Measurements from ENCODE around the gene FAT3. TPM values are rescaled to one million over a fixed set of nuclear protein-coding genes. Genes with fewer than 3 reads are reported as not detected.
A peak's percentile ranks its signal among the peaks of the same experiment; 100 is the strongest.

Gene FAT3
- polyA plus RNA-seq, 3 donors from 2014 or later = not detected

DNA sequence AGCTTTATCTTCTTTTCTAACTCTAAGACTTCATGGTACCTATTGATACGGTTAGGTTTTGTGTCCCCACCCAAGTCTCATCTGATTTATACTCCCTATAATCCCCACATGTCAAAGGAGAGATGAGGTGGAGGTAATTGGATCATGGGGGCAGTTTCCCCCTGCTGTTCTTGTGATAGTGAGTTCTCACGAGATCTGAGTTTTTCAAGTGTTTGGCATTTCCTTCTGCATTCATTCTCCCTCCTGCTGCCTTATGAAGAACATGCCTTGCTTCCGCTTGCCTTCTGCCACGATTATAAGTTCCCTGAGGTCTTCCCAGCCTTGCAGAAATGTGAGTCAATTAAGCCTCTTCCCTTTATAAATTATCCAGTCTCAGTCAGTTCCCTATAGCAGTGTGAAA, 5.1 kb upstream of the FAT3 start:
- DNase-seq = no peak
- peaks cover 0 to 4% (median 0%) of the 10 kb centered on the region in 3 donors for H3K36me3 Mint-ChIP-seq
- peaks cover 7 to 16% (median 10%) of the 10 kb centered on the region in 3 donors for H3K27me3 Mint-ChIP-seq (ENCODE audit: low read depth in 3 of 3)
- H3K27ac Mint-ChIP-seq = no peak overlapping the region
- no peak overlapping the region for H3K4me3 Mint-ChIP-seq
- H3K9me3 Mint-ChIP-seq = peaks cover 2 to 36% (median 14%) of the 10 kb centered on the region in 6 donors
- H3K4me1 Mint-ChIP-seq = no peaks in the 10 kb centered on the region

DNA sequence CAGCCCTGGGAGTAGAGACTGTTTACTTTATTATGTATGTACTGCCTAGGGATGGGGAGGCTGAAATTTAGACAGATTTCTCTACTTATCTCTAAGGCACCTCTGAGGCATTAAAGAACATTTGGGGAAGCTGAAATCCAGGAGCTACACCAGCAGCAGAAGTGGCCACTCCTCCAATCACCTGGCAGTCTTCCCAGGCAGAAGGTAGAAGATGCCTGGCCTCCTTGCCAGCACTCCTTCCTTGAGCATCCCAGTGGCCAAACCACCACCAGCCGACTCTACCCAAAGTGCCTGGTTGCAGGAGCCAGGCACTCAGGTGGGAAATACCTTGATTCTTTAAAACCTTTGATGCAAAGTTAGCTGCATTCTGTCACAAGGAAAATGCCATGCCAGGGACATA, 1.9 kb upstream of the FAT3 start:
- H3K27me3 Mint-ChIP-seq (ENCODE audit: low read depth in 3 of 3) = peaks cover 9 to 17% (median 16%) of the 10 kb centered on the region in 3 donors
- H3K4me1 Mint-ChIP-seq = no peaks in the 10 kb centered on the region
- no peak overlapping the region for H3K4me3 Mint-ChIP-seq

GRCh38 chr11:92224054-92224406, 588 bp upstream of the FAT3 start:
- H3K9me3 Mint-ChIP-seq = peaks cover 5 to 35% (median 17%) of the 10 kb centered on the region in 6 donors
- H3K27ac Mint-ChIP-seq = no peak overlapping the region
- peaks cover 0 to 4% (median 0%) of the 10 kb centered on the region in 3 donors for H3K36me3 Mint-ChIP-seq
- H3K27me3 Mint-ChIP-seq (ENCODE audit: low read depth in 3 of 3) = peaks cover 12 to 20% (median 16%) of the 10 kb centered on the region in 3 donors
- peak overlapping the region in 1 of 5 donors; percentile 14 for H3K4me3 Mint-ChIP-seq
- DNase-seq = no peak
- H3K4me1 Mint-ChIP-seq = no peaks in the 10 kb centered on the region

More for the DNA sequence above, 1.9 kb upstream of the FAT3 start:
- peaks cover 0 to 4% (median 0%) of the 10 kb centered on the region in 3 donors for H3K36me3 Mint-ChIP-seq
- peaks cover 6 to 31% (median 20%) of the 10 kb centered on the region in 6 donors for H3K9me3 Mint-ChIP-seq
- no peak overlapping the region for H3K27ac Mint-ChIP-seq
- no peak for DNase-seq

- H3K4me1 Mint-ChIP-seq = no peaks in the 10 kb centered on the region
- H3K27me3 Mint-ChIP-seq (ENCODE audit: low read depth in 3 of 3) = peaks cover 12 to 20% (median 18%) of the 10 kb centered on the region in 3 donors
- no peak overlapping the region for H3K27ac Mint-ChIP-seq
- H3K36me3 Mint-ChIP-seq = peaks cover 0 to 4% (median 0%) of the 10 kb centered on the region in 3 donors
- H3K9me3 Mint-ChIP-seq = peaks cover 5 to 35% (median 15%) of the 10 kb centered on the region in 6 donors
- DNase-seq = no peak
- peak overlapping the region in 1 of 5 donors; percentile 41 for H3K4me3 Mint-ChIP-seq
These were observed 528 bp downstream of the FAT3 start for GRCh38 chr11:92225125-92225567.

DNA sequence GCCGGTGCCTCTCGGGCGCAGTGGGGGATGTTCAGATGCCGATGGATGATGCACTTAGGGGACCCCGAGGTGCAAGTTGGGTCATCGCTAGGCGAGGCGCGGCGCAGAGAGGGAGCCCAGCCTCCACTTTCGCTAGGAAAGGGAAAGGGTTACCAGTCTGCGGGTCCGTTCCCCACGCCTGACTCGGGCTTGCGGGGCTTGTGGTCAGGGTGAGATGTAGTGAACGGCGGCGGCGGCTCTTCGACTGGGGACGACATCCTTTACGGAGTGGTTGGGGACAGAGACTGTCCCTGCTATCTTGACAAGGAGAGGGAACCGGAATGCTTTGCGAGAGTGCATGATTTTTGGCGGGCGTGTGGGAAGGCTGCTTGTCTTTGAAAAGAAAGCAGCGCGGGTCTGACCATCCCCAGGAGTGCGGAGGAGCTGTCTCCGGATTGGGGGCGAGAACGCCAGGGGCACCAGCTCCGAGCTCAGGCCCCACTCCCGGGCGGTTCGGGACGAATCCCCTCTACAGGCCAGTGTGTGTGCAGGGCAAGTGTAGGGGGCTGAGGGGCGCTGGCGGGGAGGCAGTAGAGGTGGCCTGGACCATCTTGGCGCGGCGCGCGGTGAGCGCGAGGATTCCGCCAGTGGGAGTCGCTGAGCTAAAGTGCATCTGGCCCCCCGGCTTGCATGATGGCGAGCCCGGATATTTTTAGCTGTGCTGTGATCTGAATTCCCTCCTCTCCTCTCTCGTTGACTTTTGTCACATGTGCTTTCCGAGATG, 1.1 kb downstream of the FAT3 start:
- peaks cover 0 to 4% (median 0%) of the 10 kb centered on the region in 3 donors for H3K36me3 Mint-ChIP-seq
- no peak for DNase-seq
- H3K27me3 Mint-ChIP-seq (ENCODE audit: low read depth in 3 of 3) = peaks cover 12 to 18% (median 18%) of the 10 kb centered on the region in 3 donors
- H3K9me3 Mint-ChIP-seq = peaks cover 5 to 32% (median 14%) of the 10 kb centered on the region in 6 donors
- H3K27ac Mint-ChIP-seq = no peak overlapping the region
- no peaks in the 10 kb centered on the region for H3K4me1 Mint-ChIP-seq
- H3K4me3 Mint-ChIP-seq = peak overlapping the region in 1 of 5 donors; percentile 50

DNA sequence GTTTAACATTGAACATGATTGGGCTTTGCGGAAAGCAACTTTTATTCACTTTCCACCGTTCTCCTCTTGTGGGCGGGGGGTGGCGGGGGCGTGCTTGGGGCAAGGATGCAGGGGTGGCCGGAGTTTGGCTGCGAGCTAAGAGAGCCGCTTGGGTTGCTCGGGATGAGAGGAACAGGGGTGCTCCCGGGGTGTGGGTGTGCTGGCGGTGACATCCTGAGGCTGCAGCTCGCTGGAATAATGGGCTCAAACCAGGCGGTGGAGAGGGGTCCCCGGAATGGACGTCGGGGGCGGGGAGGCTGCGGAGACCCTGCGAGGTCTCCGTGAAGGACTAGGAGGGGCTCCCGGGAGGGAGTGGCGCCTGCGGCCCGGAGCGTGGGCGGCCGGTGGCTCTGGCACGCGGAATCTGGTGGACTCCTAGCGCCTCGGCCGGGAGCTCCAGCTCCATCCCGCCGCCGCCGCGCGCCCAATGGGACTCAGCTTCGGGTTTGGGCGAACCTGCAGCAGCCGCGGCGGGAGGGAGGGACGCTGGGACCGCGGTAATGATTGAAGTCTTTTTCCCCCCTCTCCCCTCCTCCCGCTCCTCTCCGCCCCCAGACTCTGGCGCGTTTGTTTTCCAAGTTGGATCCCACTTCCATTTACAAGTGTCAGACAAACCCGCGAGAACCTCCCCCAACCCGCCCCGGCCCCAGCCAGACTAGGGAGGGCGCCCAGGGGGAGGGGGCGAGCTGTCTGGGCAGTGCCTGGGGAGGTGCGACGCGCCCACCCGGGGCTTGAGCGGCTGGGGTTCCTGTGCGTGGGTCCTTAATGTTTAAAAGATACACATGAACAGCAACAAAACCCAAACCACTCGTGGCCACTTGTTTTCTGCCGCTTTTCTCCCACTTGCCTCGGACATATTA, 2.0 kb downstream of the FAT3 start:
- H3K4me1 Mint-ChIP-seq = no peaks in the 10 kb centered on the region
- no peak overlapping the region for H3K4me3 Mint-ChIP-seq
- H3K9me3 Mint-ChIP-seq = peaks cover 5 to 37% (median 14%) of the 10 kb centered on the region in 6 donors
- H3K27me3 Mint-ChIP-seq (ENCODE audit: low read depth in 3 of 3) = peaks cover 10 to 18% (median 17%) of the 10 kb centered on the region in 3 donors
- DNase-seq = no peak
- peaks cover 0 to 4% (median 0%) of the 10 kb centered on the region in 3 donors for H3K36me3 Mint-ChIP-seq
- H3K27ac Mint-ChIP-seq = no peak overlapping the region

DNA sequence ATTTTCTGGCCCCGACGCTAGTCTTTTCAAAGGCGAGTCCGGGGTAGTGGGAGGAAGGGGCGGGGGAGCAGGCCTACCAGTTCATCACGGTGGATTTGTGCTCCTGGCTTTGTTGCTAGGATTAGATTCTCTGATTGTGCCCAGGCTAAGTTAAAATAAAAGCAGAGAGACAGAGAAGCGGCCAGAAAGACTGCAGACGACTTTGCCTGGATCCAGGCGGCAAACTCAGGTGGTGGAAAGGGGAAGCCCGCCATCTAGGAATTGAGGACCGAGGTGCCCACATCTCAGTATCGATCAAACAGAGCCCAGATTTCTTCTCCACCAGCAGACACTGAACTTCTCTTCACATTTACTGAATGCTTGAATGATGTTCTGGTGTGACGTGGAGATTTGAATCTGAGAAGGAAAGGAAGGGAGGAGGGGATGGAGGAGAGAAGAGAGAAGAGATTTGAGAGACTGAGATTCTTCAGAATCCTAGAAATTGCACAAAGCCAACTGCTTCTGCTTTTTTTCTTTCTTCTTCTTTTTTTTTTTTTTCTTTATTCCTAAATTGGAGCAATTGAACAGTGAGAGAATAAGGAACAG, 2.7 kb downstream of the FAT3 start:
- Mint-ChIP-seq H3K36me3 (peaks cover 0 to 4% (median 0%) of the 10 kb centered on the region in 3 donors), H3K9me3 (peaks cover 5 to 37% (median 14%) of the 10 kb centered on the region in 6 donors), H3K27ac (no peak overlapping the region), H3K4me1 (no peaks in the 10 kb centered on the region), H3K27me3 (ENCODE audit: low read depth in 3 of 3) (peaks cover 10 to 17% (median 17%) of the 10 kb centered on the region in 3 donors), H3K4me3 (no peak overlapping the region)
- DNase-seq = no peak

DNA sequence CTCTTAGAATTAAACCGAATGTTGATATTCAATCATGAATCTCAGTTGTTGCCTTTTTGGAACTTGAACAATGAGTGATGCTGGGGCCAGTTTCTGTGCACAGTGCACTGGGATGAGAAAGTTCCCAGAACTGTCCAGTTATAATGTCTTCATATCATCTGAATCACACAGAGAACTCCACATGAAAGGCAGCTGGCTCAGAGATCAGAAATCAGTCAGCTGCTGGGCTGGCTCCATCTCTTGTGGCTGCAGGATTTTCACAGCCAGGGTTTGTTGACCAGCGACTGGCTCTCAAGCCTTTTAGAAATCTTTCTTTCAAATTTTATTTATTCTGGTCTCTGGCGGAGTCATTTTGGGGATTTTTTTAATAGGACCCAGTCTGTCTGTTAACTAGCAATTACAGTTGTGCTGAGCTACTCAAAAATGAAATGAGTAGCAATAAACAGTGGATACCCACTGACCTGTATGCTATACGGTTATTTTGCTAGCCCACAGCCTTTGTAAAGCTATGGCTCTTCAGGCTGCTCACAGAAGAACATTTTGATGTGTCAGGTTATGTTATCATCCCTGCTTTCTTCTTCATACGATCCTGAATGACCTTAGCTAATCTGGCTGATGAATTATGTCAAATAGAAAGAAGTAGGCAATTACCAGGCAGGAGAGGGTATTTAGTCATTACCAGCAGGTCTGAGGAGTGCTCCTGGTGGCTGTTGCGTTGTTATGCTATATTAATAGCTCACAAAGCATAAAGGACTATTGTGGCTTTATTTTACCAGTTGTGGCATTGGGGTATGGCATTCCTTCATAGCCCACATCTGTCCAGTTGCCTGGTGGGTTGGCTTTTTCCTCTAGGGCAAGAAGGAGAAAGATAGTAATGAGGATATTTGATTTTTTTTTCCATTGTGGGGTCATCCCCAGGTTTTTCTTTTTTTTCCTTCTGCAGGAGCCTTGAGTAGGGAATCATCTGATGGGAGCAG, 3.6 kb downstream of the FAT3 start:
- Mint-ChIP-seq H3K27me3 (ENCODE audit: low read depth in 3 of 3) (peaks cover 8 to 17% (median 12%) of the 10 kb centered on the region in 3 donors), H3K4me1 (no peaks in the 10 kb centered on the region), H3K9me3 (peaks cover 5 to 36% (median 13%) of the 10 kb centered on the region in 6 donors), H3K36me3 (peaks cover 0 to 4% (median 0%) of the 10 kb centered on the region in 3 donors), H3K27ac (no peak overlapping the region), H3K4me3 (no peak overlapping the region)
- no peak for DNase-seq

DNA sequence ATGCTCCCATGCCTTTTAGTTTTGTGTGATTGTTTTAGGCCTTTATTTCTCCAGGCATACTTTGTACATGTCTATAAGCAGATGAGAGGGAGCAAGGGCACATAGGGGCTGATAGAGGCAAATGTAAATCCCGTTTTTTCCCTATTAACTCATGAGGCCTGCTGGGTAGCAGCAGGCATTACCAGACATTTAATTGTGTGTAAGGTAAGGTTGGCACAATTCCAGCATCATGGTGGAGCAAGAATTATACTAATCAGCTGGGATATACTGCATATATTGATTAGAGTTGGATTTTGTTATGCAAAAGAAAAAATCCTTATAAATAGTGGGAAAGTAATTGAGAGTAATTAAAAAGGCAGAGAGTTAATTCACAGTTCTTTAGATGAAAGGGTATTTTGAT, 12.2 kb downstream of the FAT3 start:
- no peak overlapping the region for H3K27ac Mint-ChIP-seq

GRCh38 chr11:92240916-92241315, 16.3 kb downstream of the FAT3 start:
- Mint-ChIP-seq H3K27ac (no peak overlapping the region), H3K36me3 (no peaks in the 10 kb centered on the region), H3K27me3 (ENCODE audit: low read depth in 3 of 3) (peaks cover 0 to 2% (median 0%) of the 10 kb centered on the region in 3 donors), H3K4me1 (no peaks in the 10 kb centered on the region), H3K9me3 (peaks cover 0 to 16% (median 10%) of the 10 kb centered on the region in 6 donors), H3K4me3 (no peak overlapping the region)
- DNase-seq = no peak

More for the DNA sequence above, 12.2 kb downstream of the FAT3 start:
- Mint-ChIP-seq H3K27me3 (ENCODE audit: low read depth in 3 of 3) (no peaks in the 10 kb centered on the region), H3K36me3 (peaks cover 0 to 4% (median 0%) of the 10 kb centered on the region in 3 donors), H3K4me1 (no peaks in the 10 kb centered on the region), H3K4me3 (no peak overlapping the region), H3K9me3 (peaks cover 0 to 13% (median 4%) of the 10 kb centered on the region in 6 donors)
- DNase-seq = no peak

GRCh38 chr11:92245700-92246271, 21.2 kb downstream of the FAT3 start:
- Mint-ChIP-seq H3K4me3 (no peak overlapping the region), H3K27ac (no peak overlapping the region), H3K36me3 (no peaks in the 10 kb centered on the region), H3K4me1 (no peaks in the 10 kb centered on the region), H3K9me3 (peaks cover 0 to 14% (median 7%) of the 10 kb centered on the region in 6 donors), H3K27me3 (ENCODE audit: low read depth in 3 of 3) (peaks cover 0 to 2% (median 0%) of the 10 kb centered on the region in 3 donors)
- DNase-seq = no peak

DNA sequence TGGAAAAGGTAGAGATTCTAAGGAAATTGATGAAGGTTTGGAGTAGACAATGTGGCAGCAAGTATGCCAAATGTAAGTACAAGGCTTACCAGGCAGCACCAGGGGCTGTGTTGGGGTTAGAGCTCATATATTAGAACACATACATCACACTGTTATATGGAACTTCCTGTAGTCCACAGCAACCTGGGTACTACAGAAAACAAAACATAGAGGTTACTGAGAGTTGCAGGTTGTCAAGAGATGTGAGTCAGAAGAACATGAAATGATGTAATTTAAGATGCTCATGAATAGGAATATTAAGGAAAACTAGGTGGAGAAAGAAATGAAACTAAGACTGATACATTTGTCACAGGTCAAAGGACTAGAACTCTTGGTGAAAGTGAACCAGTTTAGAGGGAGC, 22.0 kb downstream of the FAT3 start:
- Mint-ChIP-seq H3K27me3 (ENCODE audit: low read depth in 3 of 3) (peaks cover 0 to 2% (median 0%) of the 10 kb centered on the region in 3 donors), H3K4me1 (no peaks in the 10 kb centered on the region), H3K36me3 (no peaks in the 10 kb centered on the region), H3K9me3 (peaks cover 0 to 14% (median 7%) of the 10 kb centered on the region in 6 donors), H3K4me3 (no peak overlapping the region), H3K27ac (no peak overlapping the region)
- no peak for DNase-seq

All from immature natural killer cell (primary cell).